SIG-M5 treated with dmso at 0.1 percent for 504 hours (cell line): ENCODE measurements around the gene COPG1.
A peak's percentile ranks its signal among the peaks of the same experiment; 100 is the strongest.

Source experiments
- DNase-seq: peaks from one replicate; lab custom pipeline; 2025; ENCODE audit not compliant: unreplicated experiment; lab: John Stamatoyannopoulos, UW

COPG1 gene

GRCh38 chr3:129278439-129278965, 29.1 kb downstream of the COPG1 start, which contains the start of gene HMCES:
Gene HMCES (plus strand): TSS chr3:129278870. CDS start chr3:129279733, 863 bp downstream.
- peak; percentile 90 for DNase-seq

- peak; percentile 35 for DNase-seq
These were observed 29.8 kb downstream of the COPG1 start for GRCh38 chr3:129278966-129279906.

DNA sequence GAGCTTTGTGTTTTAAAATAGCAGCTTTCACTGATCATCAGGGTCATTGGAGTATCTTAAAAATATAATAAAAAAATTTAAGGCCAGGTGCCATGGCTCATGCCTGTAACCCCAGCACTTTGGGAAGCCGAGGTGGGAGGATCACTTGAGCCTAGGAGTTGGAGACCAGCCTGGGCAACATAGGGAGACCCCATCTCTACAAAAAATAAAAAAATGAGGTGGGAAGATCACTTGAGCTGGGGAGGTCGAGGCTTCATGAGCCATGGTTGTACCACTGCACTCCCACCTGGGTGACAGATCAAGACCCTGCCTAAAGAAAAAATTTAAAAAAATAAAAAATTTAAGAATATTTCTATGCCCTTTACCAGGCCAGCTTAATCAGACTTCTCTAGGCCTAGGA, 30.8 kb downstream of the COPG1 start:
- DNase-seq: no peak

GRCh38 chr3:129281726-129282125, 32.3 kb downstream of the COPG1 start:
- no peak for DNase-seq

DNA sequence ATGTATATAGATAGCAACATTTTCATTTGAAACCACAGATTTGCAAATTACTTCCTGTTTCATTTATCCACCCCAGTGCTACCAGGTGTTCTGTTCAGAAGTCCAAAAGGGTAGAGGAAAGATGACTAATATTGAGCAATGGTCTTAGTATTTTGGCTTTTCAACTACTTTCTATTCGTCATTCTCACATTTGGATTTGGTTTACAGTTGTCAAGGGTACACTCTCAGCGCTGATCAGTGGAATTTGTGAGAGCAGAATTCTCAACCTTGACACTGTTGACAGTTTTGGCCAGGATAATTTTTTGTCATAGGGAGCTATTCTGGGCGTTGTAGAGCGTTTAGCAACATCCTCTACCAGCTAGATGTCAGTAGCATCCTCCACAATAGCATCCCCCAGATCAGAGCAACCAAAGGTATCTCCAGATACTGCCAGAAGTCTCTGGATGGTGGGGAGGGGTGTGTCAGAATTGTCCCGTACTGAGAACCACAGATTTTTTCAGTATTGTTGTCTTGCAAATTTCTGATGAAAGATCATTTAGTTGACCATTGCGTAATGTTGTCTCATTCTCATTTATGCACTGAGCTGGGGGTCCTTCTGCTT, 33.4 kb downstream of the COPG1 start:
- DNase-seq: peak; percentile 78

DNA sequence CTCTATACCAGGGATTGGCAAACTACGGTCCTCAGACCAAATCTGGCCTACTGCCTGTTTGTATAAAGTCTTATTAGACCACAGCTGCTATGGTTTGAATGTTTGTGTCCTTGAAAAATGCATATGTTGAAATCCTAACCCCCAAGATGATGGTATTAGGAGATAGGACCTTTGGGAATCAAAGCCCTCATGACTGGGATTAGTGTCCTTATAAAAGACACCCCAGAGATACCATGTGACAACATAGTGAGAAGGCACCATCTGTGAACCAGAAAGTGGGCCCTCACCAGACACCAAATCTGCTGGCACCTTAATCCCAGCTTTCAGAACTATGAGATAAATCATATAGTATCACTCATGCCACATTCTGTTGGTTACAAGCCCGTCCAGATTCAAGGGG, 36.7 kb downstream of the COPG1 start:
- DNase-seq: no peak

- no peak for DNase-seq
These were observed 39.0 kb downstream of the COPG1 start for GRCh38 chr3:129288446-129288845.

DNA sequence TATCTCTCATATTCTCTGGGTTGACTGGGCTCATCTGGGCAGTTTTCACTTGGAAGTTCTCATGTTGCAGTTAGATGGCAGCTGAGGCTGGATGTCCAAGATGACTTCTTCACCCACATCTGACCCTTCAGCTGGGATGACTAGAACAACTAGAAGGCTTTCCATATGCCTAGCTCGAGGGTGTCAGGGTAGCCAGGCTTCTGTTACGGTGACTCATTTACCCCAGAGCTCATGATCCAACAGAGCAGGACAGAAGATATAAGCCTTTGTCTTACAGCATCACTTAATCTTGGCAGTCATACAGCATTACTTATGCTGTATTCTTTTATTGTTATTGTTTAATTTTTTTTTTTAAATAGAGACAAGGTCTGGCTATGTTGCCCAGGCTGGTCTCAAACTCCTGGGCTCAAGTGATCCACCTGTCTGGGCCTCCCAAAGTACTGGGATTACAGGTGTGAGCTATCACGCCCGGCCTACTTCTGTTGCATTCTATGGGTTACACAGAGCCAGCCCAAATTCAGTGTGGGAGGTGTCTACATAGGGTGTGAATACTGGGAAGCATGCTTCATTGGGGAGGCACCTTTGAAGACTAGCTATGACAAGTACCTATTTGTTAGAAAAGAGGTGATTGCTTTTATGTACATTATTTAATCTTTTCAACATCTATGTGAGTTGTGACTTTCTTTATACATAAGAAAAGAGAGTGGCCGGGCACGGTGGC, 40.0 kb downstream of the COPG1 start:
- DNase-seq: no peak

DNA sequence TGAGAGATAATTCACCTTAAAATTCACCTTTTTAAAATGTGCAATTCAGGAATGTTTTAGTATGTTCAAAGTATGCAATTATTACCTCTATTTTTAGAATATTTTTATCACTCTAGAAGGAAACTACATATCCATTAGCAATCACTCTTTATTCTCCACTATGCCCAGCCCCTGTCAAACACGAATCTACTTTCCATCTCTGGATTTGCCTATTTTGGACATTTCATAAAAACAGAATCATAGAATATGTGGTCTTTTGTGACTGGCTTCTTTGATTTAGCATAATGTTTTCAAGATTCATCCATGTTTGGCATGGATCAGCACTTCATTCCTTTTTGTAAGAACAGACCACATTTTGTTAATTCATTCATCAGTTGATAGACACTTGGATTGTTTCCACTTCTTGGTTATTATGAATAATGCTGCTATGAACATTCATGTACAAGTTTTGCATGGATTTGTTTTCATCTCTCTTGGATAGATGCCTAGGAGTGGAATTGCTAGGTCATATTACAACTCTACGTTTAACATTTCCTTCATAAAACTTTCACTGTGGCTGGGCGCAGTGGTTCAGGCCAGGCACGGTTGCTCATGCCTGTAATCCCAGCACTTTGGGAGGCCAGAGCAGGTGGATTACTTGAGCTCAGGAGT, 42.0 kb downstream of the COPG1 start:
- DNase-seq: no peak

GRCh38 chr3:129295286-129295685, 45.9 kb downstream of the COPG1 start:
- no peak for DNase-seq

- no peak for DNase-seq
These were observed 54.9 kb downstream of the COPG1 start for GRCh38 chr3:129304146-129304961.

GRCh38 chr3:129304962-129305222, 55.5 kb downstream of the COPG1 start:
- no peak for DNase-seq

DNA sequence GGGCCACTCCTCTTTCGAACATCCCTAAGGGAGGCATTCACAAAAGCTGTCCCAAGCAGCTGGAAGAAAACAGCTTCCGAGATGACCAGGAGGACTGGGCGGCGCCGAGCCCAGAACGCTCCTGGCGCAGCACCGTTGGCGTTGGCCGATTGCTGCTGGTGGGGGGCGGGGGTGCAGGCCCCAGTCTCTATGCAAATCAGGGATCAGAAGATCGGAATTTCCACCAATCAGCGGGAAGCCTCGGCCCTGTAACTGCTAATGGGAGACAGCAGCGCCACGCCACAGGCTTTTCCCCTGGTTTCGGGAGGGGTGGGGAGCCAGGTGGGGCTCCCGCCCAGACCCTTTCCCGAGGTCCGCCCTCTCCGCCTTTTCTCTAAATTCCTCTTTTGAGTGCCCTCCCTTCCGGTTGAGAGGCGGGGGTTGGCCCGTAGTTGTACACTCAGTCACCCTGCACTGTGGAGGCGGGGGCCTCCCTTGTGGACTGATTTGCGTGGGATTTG, 56.2 kb downstream of the COPG1 start:
- no peak for DNase-seq

DNA sequence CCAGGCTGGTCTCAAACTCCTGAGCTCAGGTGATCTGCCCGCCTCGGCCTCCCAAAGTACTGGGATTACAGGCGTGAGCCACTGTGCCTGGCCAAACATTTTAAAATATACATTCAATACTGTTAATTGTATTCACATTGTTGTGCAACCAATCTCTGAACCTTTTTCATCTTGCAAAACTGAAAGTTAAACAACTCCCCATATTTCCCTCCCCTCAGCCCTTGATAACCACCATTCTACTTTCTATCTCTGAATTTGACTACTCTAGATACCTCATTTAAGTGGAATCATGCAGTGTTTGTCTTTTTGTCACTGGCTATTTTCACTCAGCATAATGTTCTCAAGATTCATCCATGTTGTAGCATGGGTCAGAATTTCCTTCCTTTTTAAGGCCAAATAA, 59.2 kb downstream of the COPG1 start:
- DNase-seq: no peak

DNA sequence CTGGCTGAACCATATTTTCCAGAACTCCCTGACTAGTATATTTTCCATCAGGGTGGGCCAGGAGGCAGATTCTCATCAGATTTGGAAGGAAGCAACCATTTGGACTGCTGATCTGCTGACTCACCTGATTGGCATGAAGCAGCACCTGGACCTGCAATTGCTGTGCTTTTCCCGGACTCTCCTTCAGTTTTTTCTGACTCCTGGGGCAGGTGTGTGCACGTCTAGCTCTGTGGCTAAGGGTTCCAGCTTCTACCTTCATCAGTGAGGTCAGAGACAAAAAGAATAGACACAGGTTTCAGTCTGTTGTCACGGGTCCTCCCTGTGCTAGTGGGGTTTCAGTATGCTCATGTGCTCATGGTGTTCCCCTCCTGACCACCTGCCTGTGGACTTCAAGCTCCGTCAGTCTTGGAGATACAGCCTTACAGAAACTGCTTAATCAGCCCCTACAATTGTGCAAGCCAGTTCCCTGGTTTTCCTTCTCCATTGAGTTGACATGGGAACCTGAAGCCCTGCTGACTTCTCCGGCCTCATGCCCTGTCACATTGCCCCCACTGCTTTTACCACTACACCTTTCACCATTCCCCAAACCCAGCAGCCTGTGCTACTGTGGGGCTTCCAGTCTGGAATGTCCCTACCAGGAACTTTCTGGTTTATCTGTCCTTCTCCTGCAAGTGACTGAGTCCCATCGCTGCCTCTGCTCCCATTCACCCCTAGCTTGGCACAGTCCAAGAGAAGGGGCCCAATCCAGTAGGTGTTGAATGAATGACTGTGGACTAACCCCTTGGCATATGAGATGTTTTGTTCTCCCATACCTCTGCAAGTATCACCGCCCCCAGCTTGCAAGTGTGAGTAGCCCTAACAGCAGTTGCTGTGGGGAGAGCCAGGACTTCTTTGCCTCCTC, 61.0 kb downstream of the COPG1 start:
- DNase-seq: no peak

DNA sequence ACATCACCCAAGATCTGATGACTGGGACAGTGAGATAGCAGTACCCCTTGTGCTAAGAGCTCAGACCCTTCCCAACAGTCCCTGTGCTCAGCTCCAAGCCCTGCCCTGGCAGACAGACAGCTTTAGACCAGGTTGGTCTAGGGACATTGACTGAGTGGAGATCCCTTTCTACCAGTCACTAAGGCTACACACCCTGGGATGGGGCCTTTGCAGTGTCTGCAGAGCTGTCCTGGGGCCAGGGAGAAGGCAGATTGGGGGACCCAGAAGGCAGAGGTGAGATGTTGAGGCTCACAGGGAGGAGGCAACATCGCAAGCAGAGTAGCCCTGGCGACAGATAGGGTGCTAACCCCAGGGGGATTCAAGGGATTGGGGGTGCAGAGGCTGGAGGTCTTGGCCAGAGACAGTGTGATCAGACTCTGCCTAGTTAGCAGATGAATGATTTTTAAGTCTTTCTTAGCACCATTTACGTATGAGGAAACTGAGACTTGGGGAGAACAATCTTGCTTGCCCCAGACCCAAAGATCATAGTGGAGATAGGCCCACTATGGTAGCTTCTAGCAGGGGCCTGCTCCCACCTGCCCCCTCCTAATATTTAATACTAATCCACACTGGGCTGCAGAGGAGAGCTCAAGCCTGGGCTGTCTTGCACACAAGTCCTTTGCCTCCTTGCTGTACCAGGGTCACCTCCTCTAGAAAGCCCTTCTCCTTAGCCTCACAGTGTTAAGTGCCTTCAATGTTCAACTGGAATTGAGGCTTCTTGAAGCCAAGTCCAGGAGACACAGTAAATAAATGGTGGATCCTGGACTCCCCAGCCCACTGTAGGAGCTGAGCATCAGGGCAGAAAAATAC, 61.9 kb downstream of the COPG1 start:
- no peak for DNase-seq

GRCh38 chr3:129312021-129312639, 62.7 kb downstream of the COPG1 start:
- no peak for DNase-seq
